Upper lobe of left lung (tissue), 6 donors: Measurements from ENCODE around the gene SKIC3. TPM values are rescaled to one million over a fixed set of nuclear protein-coding genes. Genes with fewer than 3 reads are reported as not detected.

Source experiments
- ATAC-seq, 2 donors: fragments of 200-7000 bp; cut with Tn5 transposase; one replicate each; pipeline ENCODE4 v1.9.1; 2022; ENCODE audit warnings: mild to moderate bottlenecking in 2 of 2, moderate library complexity in 2 of 2; ENCODE audit not compliant: low FRiP score in 2 of 2
- DNase-seq, 2 donors: peaks; one replicate each; pipeline ENCODE4 v3.0.0-alpha.2; 2019 to 2020
- H3K27ac ChIP-seq, 4 donors: fragments of 200-600 bp; sonication (generic); one replicate each; pipeline ENCODE4 v1.5.1; 2016 to 2019
- H3K27me3 ChIP-seq, 4 donors: fragments of 200-600 bp; sonication (generic); one replicate each; pipeline ENCODE4 v1.5.1; 2017 to 2019
- H3K36me3 ChIP-seq, 4 donors: fragments of 200-600 bp; sonication (generic); one replicate each; pipeline ENCODE4 v1.5.1; 2016 to 2019
- H3K4me1 ChIP-seq, 4 donors: fragments of 200-600 bp; sonication (generic); one replicate each; pipeline ENCODE4 v1.5.1; 2018 to 2019
- H3K4me3 ChIP-seq, 4 donors: fragments of 200-600 bp; sonication (generic); one replicate each; pipeline ENCODE4 v1.5.1; 2017 to 2019; ENCODE audit warnings: mild to moderate bottlenecking in 2 of 4, moderate library complexity in 1 of 4
- H3K9me3 ChIP-seq, 4 donors: fragments of 200-600 bp; sonication (generic); one replicate each; pipeline ENCODE4 v1.5.1; 2018 to 2019
- EP300 ChIP-seq, 4 donors: sonication (generic); formaldehyde crosslinking; IDR thresholded peaks; one replicate each; pipeline ENCODE4 v1.5.1; 2017; ENCODE audit warnings: antibody characterized with exemption in 4 of 4, control low read depth in 2 of 4
- POLR2A ChIP-seq, 4 donors: fragments of 450-650 bp; IDR thresholded peaks; one replicate each; pipeline ENCODE4 v1.5.1; 2016 to 2017; ENCODE audit warnings: antibody characterized with exemption in 4 of 4, mild to moderate bottlenecking in 2 of 4
- POLR2AphosphoS5 ChIP-seq, 2 donors: sonication (generic); formaldehyde crosslinking; IDR thresholded peaks; one replicate each; pipeline ENCODE4 v1.5.1; 2017; ENCODE audit warnings: antibody characterized with exemption in 2 of 2
- WGBS, 2 donors: methylation state at CpG; one replicate each; pipeline ENCODE4 v1.1.5; 2017 to 2018; 5-methylcytosine and 5-hydroxymethylcytosine counted together
- total RNA-seq, 6 donors: library from RNA; depleted of rRNA in 4 of 6; stranded (reverse); fragments of >200 nt in 4 of 6; gene quantifications; one replicate each; pipeline versions ENCODE4 v1.1.0 to v1.2.1, GENCODE V29; 2016 to 2021
- TF ChIP-seq, protein P1 (sequence below), 6 experiments: fragments of 450-650 bp in 4 of 6; fragments of 200-600 bp in 2 of 6; sonication (generic) in 2 of 6; IDR thresholded peaks; one replicate each; pipeline ENCODE4 v1.5.1; 2016 to 2019; ENCODE audit warnings: antibody characterized with exemption in 6 of 6
- donor health status: DM: no; HTN: no; CAD: no; lungs with moderate emphysema.
- donor health status: DM: no; HTN: yes; CAD: no; lungs with severe emphysema.

The SKIC3 gene
- total RNA-seq, 6 donors from 2014 or later, result 42.5 to 101 (median 54.0) TPM

DNA sequence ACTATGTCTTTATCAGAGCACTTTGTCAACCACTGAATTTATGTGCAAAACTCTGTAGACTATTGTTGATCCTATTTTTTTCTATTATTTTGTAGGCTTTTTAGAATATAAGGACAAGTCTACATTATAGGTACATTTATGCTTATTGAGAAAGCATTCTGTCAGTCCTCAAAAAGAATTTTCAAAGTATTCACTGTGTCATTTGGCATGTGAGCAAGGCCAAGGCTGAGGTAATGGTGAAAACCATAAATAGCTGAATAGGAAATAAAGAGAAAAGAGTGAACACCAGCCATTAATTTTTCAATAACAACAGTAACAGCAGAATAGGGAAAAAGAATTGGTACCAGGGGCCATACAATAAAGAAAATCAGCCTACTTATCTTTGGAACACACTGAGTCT lies 21.0 kb downstream of the SKIC3 start:
- TF ChIP-seq, protein P1, sequence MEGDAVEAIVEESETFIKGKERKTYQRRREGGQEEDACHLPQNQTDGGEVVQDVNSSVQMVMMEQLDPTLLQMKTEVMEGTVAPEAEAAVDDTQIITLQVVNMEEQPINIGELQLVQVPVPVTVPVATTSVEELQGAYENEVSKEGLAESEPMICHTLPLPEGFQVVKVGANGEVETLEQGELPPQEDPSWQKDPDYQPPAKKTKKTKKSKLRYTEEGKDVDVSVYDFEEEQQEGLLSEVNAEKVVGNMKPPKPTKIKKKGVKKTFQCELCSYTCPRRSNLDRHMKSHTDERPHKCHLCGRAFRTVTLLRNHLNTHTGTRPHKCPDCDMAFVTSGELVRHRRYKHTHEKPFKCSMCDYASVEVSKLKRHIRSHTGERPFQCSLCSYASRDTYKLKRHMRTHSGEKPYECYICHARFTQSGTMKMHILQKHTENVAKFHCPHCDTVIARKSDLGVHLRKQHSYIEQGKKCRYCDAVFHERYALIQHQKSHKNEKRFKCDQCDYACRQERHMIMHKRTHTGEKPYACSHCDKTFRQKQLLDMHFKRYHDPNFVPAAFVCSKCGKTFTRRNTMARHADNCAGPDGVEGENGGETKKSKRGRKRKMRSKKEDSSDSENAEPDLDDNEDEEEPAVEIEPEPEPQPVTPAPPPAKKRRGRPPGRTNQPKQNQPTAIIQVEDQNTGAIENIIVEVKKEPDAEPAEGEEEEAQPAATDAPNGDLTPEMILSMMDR (IDR thresholded peaks at IDR 0.05), result no peak
- no peak for TF ChIP-seq POLR2A (IDR thresholded peaks at IDR 0.05)
- TF ChIP-seq EP300 (IDR thresholded peaks at IDR 0.05), result no peak
- no peak for TF ChIP-seq POLR2AphosphoS5 (IDR thresholded peaks at IDR 0.05)
- Histone ChIP-seq H3K4me3 (no peak overlapping the region), H3K36me3 (peaks cover 2 to 72% (median 9%) of the 10 kb centered on the region in 4 donors), H3K4me1 (no peaks in the 10 kb centered on the region), H3K27me3 (no peaks in the 10 kb centered on the region), H3K27ac (no peak overlapping the region), H3K9me3 (no peaks in the 10 kb centered on the region)
- DNase-seq (no peak), ATAC-seq (no peak)

DNA sequence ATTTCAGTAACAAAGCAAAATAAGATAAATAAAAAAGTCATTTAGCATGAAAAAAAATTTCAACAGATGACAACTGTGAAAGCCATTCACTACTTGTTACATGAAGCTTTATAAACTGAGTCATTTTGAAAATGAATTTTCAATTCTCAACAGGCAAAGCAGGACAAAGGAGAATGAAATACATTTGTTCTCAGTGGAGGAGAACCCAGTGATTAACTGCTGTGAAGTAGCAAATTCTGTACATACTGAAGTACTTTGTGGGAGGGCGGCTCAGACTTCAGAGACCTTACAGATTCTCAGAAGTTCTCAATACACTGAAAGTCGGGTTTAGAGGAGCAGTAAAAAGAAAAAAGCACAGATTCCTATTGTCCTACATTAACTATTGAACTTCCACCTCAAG lies 21.7 kb downstream of the SKIC3 start:
- ATAC-seq, result no peak
- 62 to 72% methylated on average over 2 of the region's 2 CpGs for WGBS, 2 donors
- peaks cover 2 to 72% (median 12%) of the 10 kb centered on the region in 4 donors for H3K36me3 ChIP-seq

DNA sequence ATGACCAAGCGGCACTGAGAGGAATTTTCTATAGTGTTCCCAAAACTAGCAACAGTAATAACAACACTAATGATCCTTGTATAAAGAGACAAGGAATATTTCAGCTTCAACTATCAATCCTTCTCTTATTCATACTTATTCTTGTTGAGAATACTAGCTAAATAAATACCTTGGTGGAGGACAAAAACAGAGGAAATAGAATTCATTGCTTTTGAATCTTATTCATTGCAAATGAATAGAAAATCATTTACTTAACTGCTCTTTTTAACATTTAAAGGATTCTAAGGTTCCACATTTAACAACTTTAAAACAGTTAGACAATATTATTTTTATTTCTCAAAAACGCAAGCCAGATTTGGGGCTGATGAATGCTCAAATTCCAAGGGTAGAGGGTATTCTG lies 22.4 kb downstream of the SKIC3 start:
- Histone ChIP-seq H3K4me3 (no peak overlapping the region), H3K4me1 (no peaks in the 10 kb centered on the region), H3K9me3 (no peaks in the 10 kb centered on the region), H3K27ac (no peak overlapping the region), H3K27me3 (no peaks in the 10 kb centered on the region), H3K36me3 (peaks cover 2 to 79% (median 13%) of the 10 kb centered on the region in 4 donors)
- TF ChIP-seq POLR2A (IDR thresholded peaks at IDR 0.05), result no peak
- no peak for TF ChIP-seq EP300 (IDR thresholded peaks at IDR 0.05)
- TF ChIP-seq, protein P1 (IDR thresholded peaks at IDR 0.05), result no peak
- no peak for TF ChIP-seq POLR2AphosphoS5 (IDR thresholded peaks at IDR 0.05)
- no peak for DNase-seq
- WGBS, 2 donors, result 93 to 97% methylated on average over 2 of the region's 2 CpGs
- no peak for ATAC-seq

More for the DNA sequence above, 21.7 kb downstream of the SKIC3 start:
- H3K9me3 ChIP-seq, result no peaks in the 10 kb centered on the region
- DNase-seq, result no peak
- H3K4me1 ChIP-seq, result no peaks in the 10 kb centered on the region
- H3K4me3 ChIP-seq, result no peak overlapping the region
- TF ChIP-seq, protein P1 (IDR thresholded peaks at IDR 0.05), result no peak
- TF ChIP-seq POLR2AphosphoS5 (IDR thresholded peaks at IDR 0.05) (no peak), POLR2A (IDR thresholded peaks at IDR 0.05) (no peak), EP300 (IDR thresholded peaks at IDR 0.05) (no peak)
- H3K27ac ChIP-seq, result no peak overlapping the region
- H3K27me3 ChIP-seq, result no peaks in the 10 kb centered on the region

- no peak for DNase-seq
- H3K4me3 ChIP-seq, result no peak overlapping the region
- no peak for ATAC-seq
- no peaks in the 10 kb centered on the region for H3K4me1 ChIP-seq
- no peaks in the 10 kb centered on the region for H3K9me3 ChIP-seq
- H3K27me3 ChIP-seq, result no peaks in the 10 kb centered on the region
- no peak overlapping the region for H3K27ac ChIP-seq
- TF ChIP-seq POLR2A (IDR thresholded peaks at IDR 0.05) (no peak), POLR2AphosphoS5 (IDR thresholded peaks at IDR 0.05) (no peak), EP300 (IDR thresholded peaks at IDR 0.05) (no peak)
- TF ChIP-seq, protein P1 (IDR thresholded peaks at IDR 0.05), result no peak
- peaks cover 5 to 80% (median 13%) of the 10 kb centered on the region in 4 donors for H3K36me3 ChIP-seq
These were observed 23.3 kb downstream of the SKIC3 start for GRCh38 chr5:95531491-95531890.

DNA sequence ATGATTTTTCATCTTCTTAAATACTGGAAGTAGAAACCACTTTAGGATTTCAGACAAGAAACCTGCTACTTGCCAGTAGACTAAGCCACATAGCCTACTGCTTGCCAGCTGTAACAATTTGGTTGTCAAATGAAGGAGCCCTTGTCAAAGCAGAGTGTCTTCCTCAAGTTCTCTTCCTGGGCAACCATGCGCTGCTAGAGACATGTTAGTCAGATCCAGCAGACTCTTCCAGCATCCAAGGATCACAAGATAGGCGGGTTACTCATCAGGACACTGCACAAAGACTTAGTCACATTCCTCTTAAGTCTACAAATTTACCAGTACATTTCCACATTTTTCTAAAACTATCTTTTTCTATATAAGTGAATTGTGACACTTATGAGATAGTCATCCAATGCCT lies 24.4 kb downstream of the SKIC3 start:
- no peaks in the 10 kb centered on the region for H3K27me3 ChIP-seq
- H3K4me1 ChIP-seq, result no peaks in the 10 kb centered on the region
- H3K27ac ChIP-seq, result no peak overlapping the region
- no peak overlapping the region for H3K4me3 ChIP-seq
- no peak for TF ChIP-seq POLR2A (IDR thresholded peaks at IDR 0.05)
- H3K9me3 ChIP-seq, result no peaks in the 10 kb centered on the region
- DNase-seq (no peak), ATAC-seq (no peak)
- H3K36me3 ChIP-seq, result peaks cover 5 to 80% (median 15%) of the 10 kb centered on the region in 4 donors
- WGBS, 2 donors, result 92 to 98% methylated on average over 2 of the region's 2 CpGs
